ENCODE results near the gene TMEM163.

The TMEM163 gene

DNA sequence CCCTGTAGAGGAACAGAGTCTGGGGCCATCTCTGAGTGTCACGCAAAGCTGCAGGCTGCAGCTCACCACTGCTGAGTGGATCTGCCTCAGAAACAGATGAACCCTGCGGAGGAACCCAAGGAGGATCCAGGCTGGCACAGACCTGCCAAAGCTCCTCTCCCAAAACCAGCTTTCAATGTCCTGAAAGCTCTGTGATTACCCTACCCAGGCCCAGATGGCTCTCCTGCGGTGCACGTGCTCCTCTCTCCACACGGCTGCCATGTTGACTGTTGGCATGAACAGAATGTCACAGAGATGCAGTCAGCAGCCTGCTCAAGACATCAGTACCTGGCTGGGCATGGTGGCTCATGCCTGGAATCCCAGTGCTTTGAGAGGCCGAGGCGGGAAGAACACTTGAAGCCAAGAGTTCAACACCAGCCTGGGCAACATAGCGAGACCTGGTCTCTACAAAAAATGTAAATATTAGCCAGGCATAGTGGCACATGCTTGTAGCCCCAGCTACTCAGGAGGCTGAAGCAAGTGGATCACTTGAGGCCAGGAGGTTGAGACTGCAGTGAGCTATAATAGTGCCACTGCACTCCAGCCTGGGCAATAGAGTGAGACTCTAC, 248.1 kb downstream of the TMEM163 start:
- no peak for DNase-seq

- DNase-seq, result no peak
These were observed 249.2 kb downstream of the TMEM163 start for GRCh38 chr2:134469516-134470115.

GRCh38 chr2:134468776-134469175, 250.0 kb downstream of the TMEM163 start:
- DNase-seq, result no peak

- DNase-seq, result no peak
These were observed 250.6 kb downstream of the TMEM163 start for GRCh38 chr2:134468164-134468563.

- DNase-seq, result peak; percentile 57
These were observed 252.7 kb downstream of the TMEM163 start for GRCh38 chr2:134466141-134466540.

DNA sequence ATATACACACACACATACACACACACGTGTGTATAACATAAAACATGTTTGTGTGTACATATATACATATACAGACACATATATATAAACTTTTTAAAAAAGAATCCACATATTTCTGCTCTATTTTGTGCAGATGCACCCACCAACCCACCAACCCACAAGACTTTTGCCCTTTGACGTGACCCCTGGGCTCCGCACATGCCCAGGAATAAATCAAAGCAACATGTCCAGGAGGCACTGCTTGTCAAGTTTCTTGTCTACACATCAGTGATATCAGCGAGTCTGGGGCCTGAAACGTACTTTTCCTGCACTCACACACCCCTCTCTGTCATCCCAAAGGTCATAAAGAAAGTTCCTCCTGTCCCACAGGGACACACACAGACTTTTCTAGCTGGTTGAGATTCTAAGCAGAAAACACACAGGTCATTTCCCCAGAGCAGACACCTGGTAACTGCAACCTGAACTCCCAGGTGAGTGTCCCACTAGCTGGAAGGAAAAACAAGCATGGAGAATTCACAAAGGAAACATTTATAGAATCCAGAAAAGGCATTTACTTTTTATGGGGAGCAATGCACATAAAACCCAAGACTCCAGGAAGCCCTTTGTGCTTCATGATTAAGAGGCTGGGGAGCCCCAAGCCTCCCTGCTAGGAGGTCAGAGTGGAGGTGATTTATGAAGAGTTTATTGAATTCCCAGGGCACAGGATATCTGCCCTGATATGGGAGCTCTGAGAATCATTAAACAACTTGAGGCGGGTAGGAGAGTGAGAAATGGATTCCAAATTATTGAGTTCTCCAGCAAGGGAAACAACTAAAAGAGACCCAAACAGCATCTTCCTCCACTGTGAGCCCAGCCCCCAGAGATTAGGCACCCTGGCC, 253.3 kb downstream of the TMEM163 start:
- no peak for DNase-seq

DNA sequence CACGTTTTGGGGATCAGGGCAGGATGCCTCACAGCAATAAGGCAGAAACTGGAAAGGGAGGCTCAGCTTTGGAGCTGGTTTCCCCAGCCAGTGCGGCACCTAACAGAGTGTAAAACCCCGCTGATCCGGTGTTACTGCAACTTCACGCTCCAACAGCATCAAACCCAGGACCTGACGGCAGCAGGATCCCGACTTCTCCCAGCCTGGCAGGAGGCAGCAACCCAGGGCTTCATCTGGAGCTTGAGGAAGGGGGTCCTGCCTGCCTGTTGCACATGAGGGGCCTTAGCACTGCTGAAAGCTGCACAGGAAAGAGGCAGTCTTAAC, 255.1 kb downstream of the TMEM163 start:
- DNase-seq, result no peak

DNA sequence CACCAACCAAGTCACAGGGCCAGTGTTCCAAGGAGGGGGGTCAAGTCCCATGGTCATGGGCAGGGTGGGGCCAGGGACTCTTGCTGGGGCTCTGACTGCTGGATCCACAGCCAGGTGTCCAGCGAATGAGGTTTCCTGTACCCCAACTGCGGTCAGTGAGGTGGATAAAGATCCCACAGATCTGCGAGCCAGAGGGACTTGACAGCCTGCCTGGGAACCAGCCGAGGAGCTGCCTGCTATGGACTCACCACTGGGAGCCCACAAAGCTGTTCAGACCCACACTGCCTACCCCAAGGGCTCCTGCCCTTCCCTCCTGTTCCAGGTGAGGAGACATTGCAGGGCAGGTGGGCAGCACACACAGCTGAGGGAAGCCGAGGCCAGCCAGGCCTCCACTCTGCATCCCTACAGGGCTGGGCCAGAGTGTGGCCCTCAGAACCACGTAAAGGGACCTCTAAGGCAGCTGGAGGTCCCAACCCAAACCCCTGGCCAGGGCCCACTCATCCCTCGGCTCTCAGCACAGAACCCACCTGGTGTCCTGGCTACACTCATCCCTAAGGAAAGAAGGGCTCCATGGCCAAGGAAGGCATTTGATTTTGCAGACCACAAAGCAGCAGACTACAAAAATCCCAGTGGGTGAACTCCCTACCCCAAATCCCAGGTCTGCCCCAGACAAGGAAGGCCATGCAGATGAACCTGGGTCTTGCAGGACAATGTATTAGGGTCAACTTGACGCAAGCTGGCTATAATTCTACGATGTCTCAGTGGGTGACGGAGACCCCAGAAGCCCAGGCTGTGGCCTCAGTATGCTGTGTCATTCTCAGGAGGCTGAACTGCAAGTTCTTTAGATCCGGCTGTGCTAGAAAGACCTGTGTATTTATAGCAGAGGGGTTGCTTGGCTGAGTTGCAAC, 255.8 kb downstream of the TMEM163 start:
- DNase-seq, result no peak

GRCh38 chr2:134462275-134462674, 256.5 kb downstream of the TMEM163 start:
- no peak for DNase-seq

DNA sequence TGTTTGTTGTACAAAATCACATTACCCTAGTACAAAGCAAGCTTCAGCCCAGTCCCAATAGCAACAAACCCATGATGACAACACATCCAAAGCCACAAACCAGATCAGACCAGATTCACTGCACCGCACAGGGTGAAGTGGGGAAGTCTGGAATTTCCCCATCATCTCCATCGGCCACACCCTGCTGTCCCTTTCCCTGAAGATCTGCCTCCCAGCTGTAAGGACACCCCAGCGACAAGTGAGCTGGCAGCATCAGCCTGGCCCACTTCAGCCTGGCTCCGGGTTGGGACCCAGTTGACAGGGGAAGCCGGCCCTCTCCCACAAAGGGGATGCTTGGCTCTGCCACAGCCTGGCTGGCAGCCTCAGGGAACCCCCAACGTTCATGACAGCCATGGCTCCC, 257.3 kb downstream of the TMEM163 start:
- no peak for DNase-seq

GRCh38 chr2:134460583-134460998, 258.2 kb downstream of the TMEM163 start:
- DNase-seq, result no peak

GRCh38 chr2:134459706-134460406, 258.9 kb downstream of the TMEM163 start:
- DNase-seq, result no peak

- no peak for DNase-seq
These were observed 259.9 kb downstream of the TMEM163 start for GRCh38 chr2:134458950-134459349.

DNA sequence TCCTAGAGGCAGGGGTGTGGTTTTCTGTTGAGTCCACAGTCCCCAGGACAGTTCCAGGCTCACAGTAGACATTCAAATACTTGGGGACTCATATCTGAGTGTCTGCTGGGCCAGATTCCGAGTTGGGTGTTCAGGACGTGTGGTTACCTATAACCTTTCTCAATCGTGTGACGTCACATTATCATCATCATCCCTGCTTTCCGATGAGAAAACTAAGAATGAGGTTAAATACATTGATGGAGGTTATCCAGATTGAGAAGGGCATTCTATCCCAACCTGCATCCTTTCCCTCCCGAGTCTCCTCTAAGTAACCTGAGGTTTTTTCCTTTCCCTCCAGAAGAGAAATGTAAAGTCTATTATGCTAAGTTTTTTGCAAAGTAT, 260.3 kb downstream of the TMEM163 start:
- no peak for DNase-seq

- no peak for DNase-seq
These were observed 260.9 kb downstream of the TMEM163 start for GRCh38 chr2:134457765-134458472.

- no peak for DNase-seq
These were observed 261.4 kb downstream of the TMEM163 start for GRCh38 chr2:134457353-134457752.

DNA sequence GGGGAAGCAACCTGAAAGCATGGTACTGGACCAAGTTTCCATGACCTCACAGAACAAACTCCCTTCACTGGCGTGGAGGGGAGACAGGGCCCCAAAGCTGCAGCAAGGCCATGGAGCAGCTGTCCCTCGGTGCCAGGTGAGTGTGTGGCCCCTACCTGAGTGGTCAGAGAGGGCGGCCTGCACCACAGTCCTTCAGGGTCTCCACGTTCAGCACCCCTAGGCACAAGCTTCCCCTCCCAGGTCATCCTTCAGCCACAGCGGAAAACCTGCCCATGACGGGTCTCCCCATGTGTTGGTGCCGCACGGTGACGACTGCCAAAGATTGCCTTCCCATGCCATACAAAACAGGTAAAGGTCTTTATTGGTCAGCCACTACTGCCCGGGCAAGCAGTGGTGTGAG, 263.4 kb downstream of the TMEM163 start:
- DNase-seq, result no peak

GRCh38 chr2:134454931-134455330, 263.9 kb downstream of the TMEM163 start:
- DNase-seq, result no peak

DNA sequence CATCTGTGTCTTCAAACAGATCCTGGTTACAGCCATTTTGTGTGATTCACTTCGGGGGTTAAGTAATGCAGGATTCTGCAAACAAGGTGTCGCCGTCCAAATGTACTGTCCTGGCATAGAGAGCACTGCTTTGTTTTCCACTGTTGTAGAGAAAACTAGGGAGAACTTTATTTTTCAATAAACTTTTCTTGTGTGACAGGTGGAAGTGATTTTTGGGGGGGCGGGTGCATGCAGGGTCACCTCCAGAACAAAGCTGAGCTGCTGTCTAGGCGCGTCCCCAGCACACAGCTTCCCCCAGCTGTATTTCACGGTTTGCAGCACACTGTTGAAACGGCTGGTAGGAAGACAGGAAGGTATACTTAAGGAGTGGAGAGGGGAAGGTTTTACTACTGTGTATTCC, 264.4 kb downstream of the TMEM163 start:
- no peak for DNase-seq

GRCh38 chr2:134453973-134454372, 264.8 kb downstream of the TMEM163 start:
- no peak for DNase-seq

DNA sequence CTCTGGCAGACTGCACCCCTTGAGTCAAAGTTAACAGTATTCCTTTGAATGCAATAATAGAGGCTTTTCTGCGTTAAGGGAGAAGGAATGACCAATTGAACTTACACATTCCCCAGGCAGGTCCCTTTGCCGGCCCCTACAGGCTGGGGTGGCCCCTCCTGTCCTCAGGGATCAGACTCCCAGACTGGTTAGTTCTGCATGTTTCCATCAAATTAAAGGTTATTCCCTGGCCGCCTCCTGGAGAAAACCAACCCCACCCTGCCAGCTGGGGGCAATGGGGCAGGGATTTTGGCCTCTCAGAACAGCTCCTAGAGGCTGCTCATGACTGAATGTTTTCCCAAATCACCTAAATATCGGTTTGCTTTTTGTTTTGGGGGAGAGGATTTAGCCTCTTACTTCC, 265.3 kb downstream of the TMEM163 start:
- no peak for DNase-seq
